Gastroesophageal sphincter (tissue), 2 donors: ENCODE data around the gene CLDN15.

ENCODE experiments used
- EP300 ChIP-seq: sonication (generic); formaldehyde crosslinking; IDR thresholded peaks from one replicate; pipeline ENCODE4 v1.6.1; 2017; ENCODE audit warnings: antibody characterized with exemption, mild to moderate bottlenecking
- POLR2A ChIP-seq, 2 donors: fragments of 450-650 bp; IDR thresholded peaks; one replicate each; pipeline ENCODE4 v1.6.1; 2017; ENCODE audit warnings: antibody characterized with exemption in 2 of 2, mild to moderate bottlenecking in 2 of 2, moderate library complexity in 1 of 2

- TF ChIP-seq EP300 (no peak), POLR2A (IDR thresholded peaks at IDR 0.05) (no peak)
These were observed 32.1 kb upstream of the CLDN15 start for GRCh38 chr7:101269664-101270063.
